SJSA1 (cell line): ENCODE data around the gene OR51I2. TPM values are rescaled to one million over a fixed set of nuclear protein-coding genes. Genes with fewer than 3 reads are reported as not detected.

Source experiments
- DNase-seq, 2 experiments: peaks; one replicate each; pipeline ENCODE4 v3.0.0-alpha.2; 2015 to 2020; ENCODE audit warnings: low spot score in 2 of 2, low read depth in 1 of 2
- H3K27ac ChIP-seq: fragments of 250-450 bp; sonication (Bioruptor Pico); 2 replicates; pipeline ENCODE4 v1.5.1; 2020; ENCODE audit warnings: mild to moderate bottlenecking, moderate library complexity
- H3K27me3 ChIP-seq: fragments of 250-450 bp; sonication (Bioruptor Pico); replicated peaks from 2 replicates; pipeline ENCODE4 v1.5.1; 2020; ENCODE audit warnings: mild to moderate bottlenecking, moderate library complexity
- H3K36me3 ChIP-seq: fragments of 250-450 bp; sonication (Bioruptor Pico); 2 replicates; pipeline ENCODE4 v1.5.1; 2020; ENCODE audit warnings: mild to moderate bottlenecking
- H3K4me1 ChIP-seq: fragments of 250-450 bp; sonication (Bioruptor Pico); replicated peaks from 2 replicates; pipeline ENCODE4 v1.6.1; 2021; ENCODE audit warnings: mild to moderate bottlenecking
- H3K4me3 ChIP-seq: fragments of 250-450 bp; sonication (Bioruptor Pico); 2 replicates; pipeline ENCODE4 v1.5.1; 2020; ENCODE audit warnings: mild to moderate bottlenecking
- H3K9me3 ChIP-seq: fragments of 250-450 bp; sonication (Bioruptor Pico); replicated peaks from 2 replicates; pipeline ENCODE4 v1.5.1; 2020; ENCODE audit warnings: mild to moderate bottlenecking
- total RNA-seq: library from RNA; depleted of rRNA; stranded (reverse); fragments of >200 nt; shearing (Covaris generic); gene quantifications from 2 replicates; pipeline ENCODE4 v1.2.3, GENCODE V29; 2014; rRNA removed

OR51I2 gene
- total RNA-seq, result not detected in 2 replicates

- no peaks in the 10 kb centered on the region for H3K4me1 ChIP-seq
- peaks cover 8% of the 10 kb centered on the region; the same call in 1 of the 2 replicates for H3K27me3 ChIP-seq
- no peak for DNase-seq
Measured at GRCh38 chr11:5449023-5449422, at the start of gene OR51I2. Gene OR51I2, plus strand, starts transcription at chr11:5449323. Its CDS starts 4,166 bp downstream, at chr11:5453489.

GRCh38 chr11:5405173-5405572 lies 44.0 kb upstream of the OR51I2 start:
- no peak for DNase-seq
- Histone ChIP-seq H3K27ac (no peak overlapping the region), H3K27me3 (peaks cover 19% of the 10 kb centered on the region), H3K36me3 (no peaks in the 10 kb centered on the region), H3K4me3 (no peak overlapping the region), H3K9me3 (no peaks in the 10 kb centered on the region), H3K4me1 (no peaks in the 10 kb centered on the region)

More at GRCh38 chr11:5449023-5449422, at the start of gene OR51I2:
- Histone ChIP-seq H3K4me3 (no peak within 1 kb of the TSS), H3K36me3 (no peaks in the 10 kb centered on the region), H3K9me3 (no peaks in the 10 kb centered on the region), H3K27ac (no peak within 1 kb of the TSS)

GRCh38 chr11:5420993-5421392 lies 28.1 kb upstream of the OR51I2 start:
- Histone ChIP-seq H3K36me3 (no peaks in the 10 kb centered on the region), H3K9me3 (no peaks in the 10 kb centered on the region), H3K27ac (no peak overlapping the region), H3K4me1 (no peaks in the 10 kb centered on the region), H3K27me3 (peaks cover 19% of the 10 kb centered on the region; the same call in 1 of the 2 replicates), H3K4me3 (no peak overlapping the region)
- no peak for DNase-seq

GRCh38 chr11:5421811-5422210 lies 27.3 kb upstream of the OR51I2 start, which contains the start of gene OR51Q1:
Gene OR51Q1, plus strand, starts transcription at chr11:5422111. Its CDS starts 90 bp downstream, at chr11:5422201.
- H3K4me3 ChIP-seq, result no peak within 1 kb of the TSS
- no peaks in the 10 kb centered on the region for H3K4me1 ChIP-seq
- no peaks in the 10 kb centered on the region for H3K9me3 ChIP-seq
- no peak within 1 kb of the TSS for H3K27ac ChIP-seq
- no peak for DNase-seq
- peaks cover 22% of the 10 kb centered on the region; the same call in 1 of the 2 replicates for H3K27me3 ChIP-seq
- no peaks in the 10 kb centered on the region for H3K36me3 ChIP-seq

- H3K36me3 ChIP-seq, result no peaks in the 10 kb centered on the region
- DNase-seq, result no peak
Measured at GRCh38 chr11:5423131-5423530, 26.0 kb upstream of the OR51I2 start.

GRCh38 chr11:5441414-5441813 lies 7.7 kb upstream of the OR51I2 start, which contains the start of gene OR51I1:
Gene OR51I1, minus strand, starts transcription at chr11:5441514. Its CDS starts 0 bp downstream, at chr11:5441514.
- Histone ChIP-seq H3K4me1 (no peaks in the 10 kb centered on the region), H3K27ac (no peak within 1 kb of the TSS), H3K36me3 (no peaks in the 10 kb centered on the region), H3K27me3 (peaks cover 6% of the 10 kb centered on the region; the same call in 1 of the 2 replicates), H3K9me3 (no peaks in the 10 kb centered on the region), H3K4me3 (no peak within 1 kb of the TSS)
- DNase-seq, result no peak

More at GRCh38 chr11:5423131-5423530, 26.0 kb upstream of the OR51I2 start:
- Histone ChIP-seq H3K27me3 (peaks cover 28% of the 10 kb centered on the region), H3K9me3 (no peaks in the 10 kb centered on the region), H3K27ac (no peak overlapping the region), H3K4me3 (no peak overlapping the region), H3K4me1 (no peaks in the 10 kb centered on the region)

GRCh38 chr11:5443835-5444393 lies 5.2 kb upstream of the OR51I2 start:
- no peak for DNase-seq
- Histone ChIP-seq H3K27ac (no peak overlapping the region), H3K36me3 (no peaks in the 10 kb centered on the region), H3K4me3 (no peak overlapping the region), H3K9me3 (no peaks in the 10 kb centered on the region), H3K4me1 (no peaks in the 10 kb centered on the region), H3K27me3 (peaks cover 8% of the 10 kb centered on the region)

- no peak for DNase-seq
- H3K36me3 ChIP-seq, result no peaks in the 10 kb centered on the region
- H3K9me3 ChIP-seq, result no peaks in the 10 kb centered on the region
- peaks cover 7% of the 10 kb centered on the region; the same call in 1 of the 2 replicates for H3K27me3 ChIP-seq
- no peak overlapping the region for H3K4me3 ChIP-seq
- no peak overlapping the region for H3K27ac ChIP-seq
- no peaks in the 10 kb centered on the region for H3K4me1 ChIP-seq
Measured at GRCh38 chr11:5449432-5449831, 309 bp downstream of the OR51I2 start.

GRCh38 chr11:5460983-5461621 lies 12.0 kb downstream of the OR51I2 start:
- Histone ChIP-seq H3K27me3 (peaks cover 10% of the 10 kb centered on the region; the same call in 1 of the 2 replicates), H3K4me1 (no peaks in the 10 kb centered on the region), H3K36me3 (no peaks in the 10 kb centered on the region), H3K27ac (no peak overlapping the region), H3K9me3 (no peaks in the 10 kb centered on the region), H3K4me3 (no peak overlapping the region)
- no peak for DNase-seq

- Histone ChIP-seq H3K27me3 (peaks cover 2% of the 10 kb centered on the region; the same call in 1 of the 2 replicates), H3K27ac (no peak overlapping the region), H3K36me3 (no peaks in the 10 kb centered on the region), H3K9me3 (no peaks in the 10 kb centered on the region), H3K4me3 (no peak overlapping the region), H3K4me1 (no peaks in the 10 kb centered on the region)
- DNase-seq, result no peak
Measured at GRCh38 chr11:5467527-5467926, 18.4 kb downstream of the OR51I2 start.

GRCh38 chr11:5473921-5474320 lies 24.8 kb downstream of the OR51I2 start:
- Histone ChIP-seq H3K4me3 (no peak overlapping the region), H3K27me3 (peaks cover 18% of the 10 kb centered on the region), H3K27ac (no peak overlapping the region), H3K36me3 (no peaks in the 10 kb centered on the region), H3K9me3 (no peaks in the 10 kb centered on the region), H3K4me1 (no peaks in the 10 kb centered on the region)
- no peak for DNase-seq

- DNase-seq, result peak; percentile 41 to 59
- H3K27me3 ChIP-seq, result peaks cover 18% of the 10 kb centered on the region
Measured at GRCh38 chr11:5476186-5476819, 27.2 kb downstream of the OR51I2 start.

GRCh38 chr11:5486003-5486402 lies 36.9 kb downstream of the OR51I2 start:
- Histone ChIP-seq H3K27ac (no peak overlapping the region), H3K36me3 (no peaks in the 10 kb centered on the region), H3K4me3 (no peak overlapping the region), H3K27me3 (peaks cover 6% of the 10 kb centered on the region; the same call in 1 of the 2 replicates), H3K4me1 (no peaks in the 10 kb centered on the region), H3K9me3 (no peaks in the 10 kb centered on the region)
- no peak for DNase-seq

More at GRCh38 chr11:5476186-5476819, 27.2 kb downstream of the OR51I2 start:
- Histone ChIP-seq H3K9me3 (no peaks in the 10 kb centered on the region), H3K4me3 (no peak overlapping the region), H3K27ac (no peak overlapping the region), H3K36me3 (no peaks in the 10 kb centered on the region), H3K4me1 (no peaks in the 10 kb centered on the region)

- Histone ChIP-seq H3K27ac (no peak overlapping the region), H3K27me3 (peaks cover 6% of the 10 kb centered on the region; the same call in 1 of the 2 replicates), H3K36me3 (no peaks in the 10 kb centered on the region), H3K9me3 (no peaks in the 10 kb centered on the region), H3K4me3 (no peak overlapping the region), H3K4me1 (no peaks in the 10 kb centered on the region)
- DNase-seq, result no peak
Measured at GRCh38 chr11:5486421-5486820, 37.3 kb downstream of the OR51I2 start.
